EL (cell line): ENCODE results near the gene GNL3L.
"Not testable (repeated sequence)": the region's sequence is repeated elsewhere in the genome, so short reads cannot be mapped to it uniquely, and the experiment has no call there.

Experiments used
- DNase-seq: peaks from one replicate; pipeline ENCODE4 v3.0.0-alpha.2; 2016

The GNL3L gene

DNA sequence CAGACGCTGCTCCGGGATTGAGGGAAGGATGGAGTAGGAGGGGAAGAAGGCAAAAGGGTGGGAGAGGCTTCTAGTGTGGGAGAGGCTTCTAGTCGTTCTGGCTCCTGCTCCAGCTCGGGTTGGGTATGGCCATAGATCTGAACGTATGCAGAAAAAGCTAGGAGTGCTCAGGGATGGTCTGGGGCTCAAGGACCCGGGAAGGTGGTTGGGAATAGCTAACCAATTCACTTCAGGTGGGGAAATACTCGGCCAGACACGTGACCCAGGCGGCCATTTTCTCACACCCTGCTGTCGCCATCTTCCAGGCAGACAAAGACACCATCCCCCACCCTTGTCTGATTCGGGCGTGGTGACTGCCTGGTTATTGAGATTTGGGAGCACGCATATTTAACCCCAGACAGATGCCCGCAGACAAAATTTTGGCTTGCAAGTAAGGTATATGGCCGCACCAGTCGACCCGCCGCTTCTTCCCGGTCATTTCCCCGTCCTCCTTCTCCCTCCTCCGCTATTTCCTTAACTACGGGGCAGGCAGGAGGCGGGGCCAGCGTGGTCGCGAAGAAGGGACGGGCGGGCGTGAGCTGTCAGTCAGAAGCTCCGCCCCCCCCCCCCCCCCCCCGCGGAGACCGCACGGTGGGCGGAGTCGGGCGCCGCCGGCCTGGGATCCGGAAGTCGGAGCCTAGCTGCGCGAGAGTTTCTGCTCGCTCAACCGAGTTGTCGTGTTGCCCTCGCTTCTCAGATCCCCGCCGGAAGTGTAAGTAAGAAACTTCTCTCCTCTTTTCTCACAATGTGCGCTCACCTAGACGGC is at the start of gene GNL3L:
TSS of gene GNL3L (plus strand) at position 668 of the 805 bp plus-strand sequence. CDS start 2,348 bp downstream, outside the sequence.
- DNase-seq, result peak; percentile 81

- DNase-seq, result no peak
Observed at GRCh38 chrX:54482839-54483593, 47.0 kb upstream of the GNL3L start.

GRCh38 chrX:54483946-54484345 is 46.1 kb upstream of the GNL3L start:
- DNase-seq, result no peak

GRCh38 chrX:54484666-54485065 is 45.4 kb upstream of the GNL3L start:
- peak; percentile 23 for DNase-seq

GRCh38 chrX:54489819-54490218 is 40.2 kb upstream of the GNL3L start:
- not testable (repeated sequence) for DNase-seq

GRCh38 chrX:54492340-54492739 is 37.7 kb upstream of the GNL3L start:
- peak; percentile 61 for DNase-seq

DNA sequence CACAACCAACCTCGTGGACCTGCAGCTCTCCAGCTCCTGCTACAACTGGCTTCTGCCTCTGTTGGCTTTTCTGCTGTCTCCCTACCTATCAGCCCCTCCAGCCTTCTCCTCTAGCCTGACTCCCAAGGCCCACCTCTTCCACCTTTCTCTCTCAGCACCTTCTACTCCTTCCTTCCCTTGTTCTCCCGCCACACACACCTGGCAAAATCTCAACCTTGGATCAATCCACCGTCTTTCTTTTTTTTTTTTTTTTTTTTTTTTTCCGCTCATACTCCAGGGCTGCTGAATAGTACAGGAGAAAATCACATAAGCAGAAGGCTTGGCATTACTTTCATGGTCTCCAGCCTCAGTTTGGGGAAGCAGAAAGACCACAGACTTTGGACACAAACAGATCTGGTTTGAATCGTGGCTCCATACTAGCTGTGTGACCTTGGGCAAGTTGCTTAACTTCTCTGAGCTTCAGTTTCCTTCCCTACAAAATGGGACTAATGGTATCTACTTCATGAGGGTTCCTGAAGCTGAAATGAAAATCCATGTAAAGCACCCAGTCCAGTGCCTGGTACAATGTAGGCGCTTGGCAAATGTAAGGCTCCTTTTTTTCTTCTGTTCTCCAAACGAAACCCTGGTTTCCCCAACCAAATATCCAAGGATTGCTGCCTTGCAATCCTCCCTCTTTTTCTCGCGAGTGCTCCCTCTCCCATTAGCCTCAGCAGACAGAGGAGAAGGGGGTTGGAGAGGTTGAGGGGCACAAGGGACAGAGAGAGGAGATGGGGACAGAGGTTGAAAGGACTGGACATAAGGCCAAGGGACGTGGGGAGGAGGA is 35.6 kb upstream of the GNL3L start:
- DNase-seq, result no peak

GRCh38 chrX:54494989-54495813 is 34.8 kb upstream of the GNL3L start:
- peak; percentile 12 for DNase-seq

DNA sequence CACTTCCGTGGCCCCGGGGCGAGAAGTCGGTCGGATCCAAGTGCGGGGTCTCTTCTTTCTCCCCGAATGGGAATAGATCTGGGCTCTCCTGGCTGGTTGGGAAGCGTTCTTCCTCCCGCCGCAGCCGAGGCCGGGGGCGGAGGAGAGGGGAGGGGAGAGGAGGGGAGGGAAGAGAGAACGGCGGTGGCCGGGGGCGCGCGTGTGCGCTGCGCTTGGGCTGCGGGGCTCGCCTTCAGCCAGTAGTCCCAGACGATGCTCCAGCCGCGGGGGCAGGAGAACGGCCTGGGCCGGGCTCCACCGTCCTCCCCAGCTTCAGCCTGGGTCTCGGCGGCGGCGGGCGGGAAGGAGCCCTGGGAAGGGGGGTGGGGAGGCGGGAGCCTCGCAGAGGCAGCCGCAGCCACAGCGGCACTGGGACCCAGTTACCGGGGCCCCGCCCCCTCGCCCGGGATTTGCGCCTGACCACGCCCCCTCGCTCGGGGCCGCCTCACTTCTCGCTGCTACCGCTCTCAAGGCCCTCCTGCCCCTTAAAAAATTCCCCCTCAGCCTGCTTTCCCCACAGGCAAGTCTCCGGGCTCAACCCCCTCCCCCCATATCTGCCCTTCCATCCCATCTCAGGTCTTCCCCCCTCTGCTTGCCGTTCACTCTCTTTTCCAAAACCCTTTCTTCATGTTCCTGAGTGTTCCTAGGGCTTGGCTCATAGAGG is 34.1 kb upstream of the GNL3L start, which contains the start of gene FGD1:
TSS of gene FGD1 (minus strand) at position 421 of the 703 bp plus-strand sequence. CDS start 802 bp downstream, outside the sequence.
- peak; percentile 64 for DNase-seq

DNA sequence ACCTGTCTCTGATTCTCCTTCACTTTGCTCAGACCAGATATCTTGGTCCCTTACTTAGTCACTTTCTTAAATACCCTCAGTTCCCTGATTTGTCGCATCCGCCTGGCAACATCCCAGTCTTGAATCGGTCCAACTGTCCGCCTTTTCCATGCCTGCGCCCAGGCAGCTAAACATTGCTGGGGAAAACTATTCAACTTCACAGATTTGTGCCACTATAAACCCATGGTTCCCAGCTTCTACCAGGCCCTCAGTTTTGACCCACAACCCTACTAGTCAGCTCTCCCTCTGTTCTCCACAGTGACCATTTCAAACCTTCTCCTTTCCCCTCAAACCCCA is 33.5 kb upstream of the GNL3L start:
- DNase-seq, result no peak

- no peak for DNase-seq
Observed at GRCh38 chrX:54496936-54497335, 33.1 kb upstream of the GNL3L start.

- peak; percentile 40 for DNase-seq
Observed at GRCh38 chrX:54509400-54509799, 20.6 kb upstream of the GNL3L start.

GRCh38 chrX:54529151-54529550 is 868 bp upstream of the GNL3L start:
- no peak for DNase-seq

DNA sequence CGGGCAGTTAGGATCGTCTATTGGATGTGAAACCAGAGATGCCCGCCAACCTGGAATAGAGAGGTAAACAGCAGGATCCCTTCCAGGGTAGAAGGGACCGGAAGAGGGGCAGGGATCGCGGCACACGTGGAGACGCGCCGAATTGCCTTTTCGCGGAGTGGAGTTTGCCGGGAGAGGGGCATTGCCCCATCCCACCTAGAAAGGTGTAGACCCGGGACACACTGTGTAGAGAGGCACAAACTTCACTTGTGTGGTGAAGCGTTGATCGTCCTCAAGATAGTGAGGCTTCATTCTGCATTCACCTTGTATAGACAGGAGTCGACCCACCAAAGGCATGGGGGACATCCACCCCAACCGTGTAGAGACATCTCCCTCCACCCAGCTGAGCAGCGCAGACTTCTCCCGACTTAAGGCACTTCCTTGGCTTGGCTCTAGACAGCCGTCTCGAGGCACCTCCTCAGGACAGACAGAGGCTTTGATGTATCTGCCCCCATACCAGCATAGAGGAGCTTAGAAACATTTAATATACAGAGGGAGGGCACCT is 410 bp downstream of the GNL3L start:
- peak; percentile 2 for DNase-seq

DNA sequence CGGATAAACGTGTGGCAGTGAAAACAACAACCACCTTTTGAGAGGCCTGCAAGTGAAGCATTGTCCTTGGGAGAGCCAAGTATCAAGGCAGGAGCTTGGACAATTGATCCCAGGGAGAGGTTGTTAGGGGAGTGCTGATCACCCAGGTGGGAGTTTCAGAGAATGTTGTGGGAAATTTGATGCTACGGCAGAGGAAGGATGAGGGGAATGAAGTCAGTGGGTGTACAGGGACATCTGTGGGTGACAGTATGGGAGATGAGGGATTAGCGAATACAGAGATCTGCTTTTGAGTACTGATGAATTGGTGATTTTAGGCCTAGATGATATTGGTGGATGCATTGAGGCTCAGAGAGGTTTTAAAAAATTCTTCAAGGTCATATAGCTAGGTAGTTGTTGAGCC is 4.3 kb downstream of the GNL3L start:
- DNase-seq, result no peak

GRCh38 chrX:54540289-54540688 is 10.3 kb downstream of the GNL3L start:
- peak; percentile 74 for DNase-seq

DNA sequence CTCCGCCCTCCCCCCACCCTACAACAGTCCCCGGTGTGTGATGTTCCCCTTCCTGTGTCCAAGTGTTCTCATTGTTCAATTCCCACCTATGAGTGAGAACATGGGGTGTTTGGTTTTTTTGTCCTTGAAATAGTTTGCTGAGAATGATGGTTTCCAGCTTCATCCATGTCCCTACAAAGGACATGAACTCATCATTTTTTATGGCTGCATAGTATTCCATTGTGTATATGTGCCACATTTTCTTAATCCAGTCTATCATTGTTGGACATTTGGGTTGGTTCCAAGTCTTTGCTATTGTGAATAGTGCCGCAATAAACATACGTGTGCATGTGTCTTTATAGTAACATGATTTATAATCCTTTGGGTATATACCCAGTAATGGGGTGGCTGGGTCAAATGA is 12.2 kb downstream of the GNL3L start:
- DNase-seq, result not testable (repeated sequence)

DNA sequence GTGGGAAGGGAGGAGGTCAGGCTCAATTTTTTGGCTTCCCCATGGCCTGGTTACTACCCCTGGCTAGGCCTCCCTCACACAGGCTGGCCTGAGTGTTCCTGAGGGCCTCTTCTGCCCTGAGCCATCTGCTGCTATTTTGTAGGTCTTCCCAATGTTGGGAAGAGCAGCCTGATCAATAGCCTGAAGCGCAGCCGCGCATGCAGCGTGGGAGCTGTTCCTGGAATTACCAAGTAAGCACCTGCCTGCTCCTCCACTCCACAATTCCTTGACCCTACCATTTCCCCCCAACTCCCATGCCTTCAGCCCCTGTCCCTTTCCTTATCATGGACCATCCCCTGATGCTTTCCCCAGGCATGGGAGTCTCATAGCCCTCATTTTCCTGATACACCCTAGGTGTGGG is 20.8 kb downstream of the GNL3L start:
- DNase-seq, result no peak

DNA sequence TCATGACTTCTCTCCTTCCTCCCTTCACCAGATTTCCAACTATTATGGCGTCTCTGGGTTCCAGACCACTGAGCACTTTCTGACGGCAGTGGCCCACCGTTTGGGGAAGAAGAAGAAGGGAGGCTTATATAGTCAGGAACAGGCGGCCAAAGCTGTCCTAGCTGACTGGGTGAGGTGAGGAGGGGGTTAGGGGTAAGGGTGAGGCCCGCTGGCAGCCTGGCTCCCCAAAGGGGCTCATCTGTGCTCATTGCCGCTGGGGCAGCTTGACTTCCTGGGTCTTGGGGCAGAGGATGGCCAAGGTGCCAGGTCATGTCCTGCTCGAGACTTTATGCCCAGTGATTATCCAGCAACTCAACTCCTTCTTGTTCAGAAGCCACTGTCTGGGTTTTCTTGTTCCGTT is 21.8 kb downstream of the GNL3L start:
- DNase-seq, result no peak

DNA sequence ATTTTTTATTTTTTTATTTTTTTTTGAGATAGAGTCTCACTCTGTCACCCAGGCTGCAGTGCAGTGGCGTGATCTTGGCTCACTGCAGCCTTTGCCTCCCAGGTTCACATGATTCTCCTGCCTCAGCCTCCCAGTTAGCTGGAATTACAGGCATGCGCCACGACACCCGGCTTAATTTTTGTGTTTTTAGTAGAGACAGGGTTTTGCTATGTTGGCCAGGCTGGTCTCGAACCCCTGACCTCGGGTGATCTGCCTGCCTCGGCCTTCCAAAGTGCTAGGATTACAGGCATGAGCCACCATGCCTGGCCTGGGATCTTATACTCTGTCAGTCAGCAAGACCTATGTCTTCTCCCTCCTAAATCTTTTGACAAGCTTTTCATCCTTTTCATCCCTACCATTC is 25.0 kb downstream of the GNL3L start:
- not testable (repeated sequence) for DNase-seq

DNA sequence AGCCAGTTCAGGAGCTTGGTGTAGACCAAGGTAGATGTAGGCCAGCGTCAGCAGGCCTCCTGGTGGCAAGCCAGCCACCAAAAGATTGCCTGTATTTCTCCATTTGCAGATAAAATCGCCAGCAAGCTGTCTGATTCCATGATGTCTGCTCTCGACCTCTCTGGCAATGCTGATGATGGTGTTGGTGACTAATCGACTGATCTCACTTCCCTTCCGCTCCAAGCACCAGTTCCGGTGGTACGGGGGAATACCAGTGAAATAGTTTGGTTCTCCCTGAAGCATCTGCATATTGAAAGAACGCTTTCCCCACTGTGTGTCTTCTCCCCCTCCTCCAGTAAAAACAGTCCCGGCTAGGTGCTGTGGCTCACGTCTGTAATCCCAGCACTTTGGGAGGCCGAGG is 30.4 kb downstream of the GNL3L start:
- DNase-seq, result no peak
